ENCODE measurements around the gene ZNF512B.
"Not testable (repeated sequence)": the region's sequence is repeated elsewhere in the genome, so short reads cannot be mapped to it uniquely, and the experiment has no call there.

The ZNF512B gene

GRCh38 chr20:63963348-63963741 lies 6.4 kb downstream of the ZNF512B start:
- DNase-seq = no peak

GRCh38 chr20:63962426-63963347 lies 7.0 kb downstream of the ZNF512B start:
- no peak for DNase-seq

GRCh38 chr20:63961664-63962425 lies 7.9 kb downstream of the ZNF512B start:
- DNase-seq = no peak

GRCh38 chr20:63960654-63961621 lies 8.8 kb downstream of the ZNF512B start:
- DNase-seq = not testable (repeated sequence)

GRCh38 chr20:63959699-63960075 lies 10.0 kb downstream of the ZNF512B start:
- DNase-seq = no peak

GRCh38 chr20:63958964-63959698 lies 10.6 kb downstream of the ZNF512B start:
- no peak for DNase-seq

- no peak for DNase-seq
Observed at GRCh38 chr20:63958471-63958870, 11.3 kb downstream of the ZNF512B start.

- peak; percentile 29 for DNase-seq
Observed at GRCh38 chr20:63957690-63958441, 11.9 kb downstream of the ZNF512B start.

GRCh38 chr20:63957004-63957689 lies 12.6 kb downstream of the ZNF512B start:
- peak; percentile 59 for DNase-seq

GRCh38 chr20:63956664-63957003 lies 13.1 kb downstream of the ZNF512B start:
- DNase-seq = no peak

GRCh38 chr20:63955827-63956663 lies 13.7 kb downstream of the ZNF512B start, which contains the start of gene UCKL1:
Gene UCKL1 (minus strand): TSS chr20:63956416. CDS start chr20:63956372, 44 bp downstream.
- DNase-seq = peak; percentile 90

GRCh38 chr20:63955281-63955826 lies 14.4 kb downstream of the ZNF512B start:
- DNase-seq = peak; percentile 41

- no peak for DNase-seq
Observed at GRCh38 chr20:63953764-63954429, 15.8 kb downstream of the ZNF512B start.

GRCh38 chr20:63952769-63953168 lies 17.0 kb downstream of the ZNF512B start:
- DNase-seq = no peak

GRCh38 chr20:63952210-63952535 lies 17.6 kb downstream of the ZNF512B start:
- no peak for DNase-seq

GRCh38 chr20:63951398-63952209 lies 18.1 kb downstream of the ZNF512B start:
- DNase-seq = no peak

- no peak for DNase-seq
Observed at GRCh38 chr20:63950701-63951397, 18.9 kb downstream of the ZNF512B start.

Measured in CD4-positive, alpha-beta T cell treated with Interleukin-17A for 1 hour (primary cell).